SK-N-DZ (cell line): ENCODE data around the gene SOD3.

Source experiments
- DNase-seq: peaks from one replicate; pipeline ENCODE4 v3.0.0-alpha.2; 2015; ENCODE audit warnings: low spot score
- small RNA-seq, 2 experiments: library from RNA; depleted of rRNA; stranded (forward); fragments of <200 nt; gene quantifications; one replicate each; pipeline ENCODE3, GENCODE V24; 2014

SOD3 gene

GRCh38 chr4:24840826-24841543, 45.6 kb downstream of the SOD3 start:
- no peak for DNase-seq

- DNase-seq = no peak
These were observed 47.0 kb downstream of the SOD3 start for GRCh38 chr4:24842356-24842755.

GRCh38 chr4:24843096-24843495, 47.7 kb downstream of the SOD3 start:
- DNase-seq = no peak

- no peak for DNase-seq
These were observed 49.8 kb downstream of the SOD3 start for GRCh38 chr4:24845132-24845531.

GRCh38 chr4:24845902-24846301, 50.5 kb downstream of the SOD3 start:
- DNase-seq = no peak

- DNase-seq = no peak
These were observed 51.3 kb downstream of the SOD3 start for GRCh38 chr4:24846716-24847115.

GRCh38 chr4:24849351-24849750, 54.0 kb downstream of the SOD3 start:
- no peak for DNase-seq

- no peak for DNase-seq
These were observed 54.4 kb downstream of the SOD3 start for GRCh38 chr4:24849756-24850155.

Small RNA genes lying within 50 kb of the gene (small RNA-seq; reads per million reads assigned to genes)
- 0 reads per million in 2 experiments for gene AC006390.1
